HG03025 (cell line): ENCODE data around the gene TMEM242.
A peak's percentile ranks its signal among the peaks of the same experiment; 100 is the strongest.

Experiments
- ATAC-seq: cut with Tn5 transposase; IDR thresholded peaks from one replicate; pipeline ENCODE4 v1.9.1; 2021; ENCODE audit warnings: mild to moderate bottlenecking, moderate library complexity; ENCODE audit not compliant: unreplicated experiment, low FRiP score

Gene TMEM242

DNA sequence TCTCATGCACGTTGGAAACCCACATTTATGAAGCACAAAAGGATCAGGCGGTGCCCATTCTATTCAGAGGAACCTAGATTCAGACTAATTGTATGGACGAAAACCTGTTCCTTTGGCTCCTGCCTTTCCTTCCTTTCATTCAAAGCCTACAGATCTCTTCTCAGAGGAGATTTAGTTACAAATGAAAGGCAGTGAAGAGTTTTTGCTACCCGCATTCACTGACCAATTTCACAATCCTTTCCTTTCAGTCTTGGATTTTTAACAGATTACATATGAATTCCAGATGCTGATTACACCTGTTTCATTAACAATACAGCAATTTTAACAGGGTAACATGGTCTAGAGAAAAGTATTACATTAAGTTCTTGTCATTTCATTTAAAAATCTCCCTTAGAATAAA, 32.0 kb downstream of the TMEM242 start:
- no peak for ATAC-seq

DNA sequence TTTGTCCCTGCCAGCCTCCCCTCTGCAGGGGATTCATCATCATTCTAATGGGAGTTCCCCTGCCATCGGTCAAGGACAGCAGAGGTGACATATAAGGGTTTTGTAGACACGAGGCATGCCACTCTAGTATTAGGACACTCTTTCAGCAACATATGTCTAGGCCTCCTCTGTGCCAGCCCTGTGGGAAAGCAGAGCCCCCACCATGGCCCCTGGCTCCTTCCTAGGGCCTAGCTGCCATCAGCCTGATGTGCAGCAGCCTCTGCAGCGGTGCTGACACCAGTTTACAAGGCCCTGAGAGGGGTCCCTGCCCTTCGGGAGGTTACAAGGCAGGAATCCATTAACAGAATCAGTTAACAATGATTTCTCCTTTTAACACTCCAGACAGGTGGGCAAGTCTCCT, 32.5 kb downstream of the TMEM242 start:
- no peak for ATAC-seq

DNA sequence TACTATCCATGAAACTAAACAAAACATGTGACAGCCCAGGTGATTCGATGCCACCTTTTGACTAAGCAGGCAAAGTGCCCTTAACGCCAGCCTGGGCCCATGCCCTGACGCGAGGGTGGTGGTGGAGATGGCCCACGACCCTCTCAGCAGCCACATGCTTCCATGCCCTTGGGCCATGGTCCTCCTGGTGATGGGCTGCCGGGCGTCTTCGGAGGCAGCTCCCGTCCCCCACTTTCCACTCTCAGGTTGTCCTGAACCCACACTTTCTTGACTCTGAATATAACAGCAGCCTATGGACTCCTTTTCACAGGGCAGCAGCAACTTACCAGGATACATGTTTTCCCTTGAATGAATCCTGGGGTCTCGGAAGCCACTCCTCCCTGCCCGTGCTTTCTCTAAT, 33.6 kb downstream of the TMEM242 start:
- ATAC-seq, result no peak

DNA sequence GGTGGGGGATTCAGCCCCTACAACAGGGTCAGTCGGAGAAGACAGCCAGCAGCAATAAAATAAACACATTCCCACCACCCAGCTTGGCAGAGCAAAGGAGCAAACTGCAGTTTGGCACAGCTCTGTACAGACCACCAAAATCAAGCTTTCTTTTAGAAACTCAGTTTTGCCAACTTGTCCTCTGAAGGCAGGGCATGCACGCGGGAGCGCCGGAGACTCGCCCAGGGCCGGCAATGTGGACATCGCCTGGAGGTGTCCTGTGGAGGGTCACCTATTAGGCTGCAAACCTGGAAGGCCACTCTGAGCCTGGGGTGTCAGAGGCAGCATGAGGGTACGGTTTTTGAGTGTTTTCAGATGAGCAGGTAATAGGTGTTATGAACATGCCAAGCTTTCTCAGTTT, 34.7 kb downstream of the TMEM242 start:
- no peak for ATAC-seq

DNA sequence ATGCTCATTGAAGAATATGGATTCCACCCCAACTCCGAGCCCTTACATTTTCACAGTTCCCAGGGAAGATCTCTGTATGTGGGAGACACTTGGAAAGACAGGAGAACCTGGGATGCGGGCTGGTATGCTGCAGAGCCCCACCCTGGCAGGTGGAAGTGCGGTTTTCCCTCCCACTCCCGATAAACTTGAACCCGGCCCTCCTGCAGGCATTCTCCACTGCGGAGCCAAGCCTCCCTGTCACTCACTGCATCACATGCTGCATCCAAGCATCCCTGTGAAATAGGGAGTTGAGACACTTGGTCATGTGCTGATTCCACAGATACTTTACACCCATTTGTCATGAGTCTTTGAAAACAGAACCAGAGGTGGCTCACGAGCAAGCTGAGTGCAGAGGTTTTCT, 35.4 kb downstream of the TMEM242 start:
- ATAC-seq, result no peak

DNA sequence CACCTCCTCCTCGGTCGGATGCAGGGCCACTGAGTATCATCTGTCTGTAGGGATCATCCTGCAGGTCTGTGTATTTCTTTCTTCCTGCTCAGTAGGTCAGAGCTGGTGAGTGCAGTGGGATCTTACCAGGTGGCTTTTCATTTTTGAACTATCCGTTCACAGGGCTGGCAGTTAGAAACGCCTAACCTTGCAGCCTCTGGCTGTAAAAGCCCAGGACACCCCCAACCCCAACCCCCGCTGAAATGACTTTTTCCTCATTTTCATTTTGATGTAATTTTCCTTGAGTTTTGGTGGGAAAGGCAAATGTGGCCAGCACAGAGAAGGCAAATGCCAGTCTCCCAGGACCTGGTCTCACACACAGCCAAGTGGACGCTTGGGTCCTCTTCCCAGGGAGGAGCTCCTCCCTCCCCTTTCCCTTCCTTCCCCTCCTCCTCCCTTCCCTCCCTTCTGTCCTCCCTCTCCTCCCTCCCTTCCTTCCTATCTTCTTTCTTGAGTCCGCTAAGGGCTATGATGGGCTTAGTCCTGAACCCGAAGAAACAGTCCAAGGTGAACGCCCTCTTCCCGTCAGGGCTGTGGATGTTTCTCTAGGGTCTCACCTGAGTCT, 36.0 kb downstream of the TMEM242 start:
- ATAC-seq, result no peak

DNA sequence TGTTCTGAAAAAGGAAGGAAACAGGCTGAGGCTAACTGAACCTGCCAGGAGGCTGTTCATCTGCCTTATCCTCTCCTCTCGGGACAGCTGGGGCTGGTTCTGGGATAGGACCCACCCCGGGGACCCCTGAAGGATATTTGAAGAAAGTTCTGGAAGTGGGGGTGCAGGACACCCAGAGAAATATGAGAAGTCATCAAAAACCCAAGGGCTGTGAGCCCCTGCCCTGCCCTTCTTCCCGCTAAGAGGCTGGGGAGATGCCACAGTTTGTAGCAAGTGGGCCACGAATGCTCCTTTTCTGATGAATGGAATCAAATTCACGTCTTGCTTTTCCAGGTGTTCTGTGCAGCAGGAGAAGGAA, 37.9 kb downstream of the TMEM242 start:
- no peak for ATAC-seq

DNA sequence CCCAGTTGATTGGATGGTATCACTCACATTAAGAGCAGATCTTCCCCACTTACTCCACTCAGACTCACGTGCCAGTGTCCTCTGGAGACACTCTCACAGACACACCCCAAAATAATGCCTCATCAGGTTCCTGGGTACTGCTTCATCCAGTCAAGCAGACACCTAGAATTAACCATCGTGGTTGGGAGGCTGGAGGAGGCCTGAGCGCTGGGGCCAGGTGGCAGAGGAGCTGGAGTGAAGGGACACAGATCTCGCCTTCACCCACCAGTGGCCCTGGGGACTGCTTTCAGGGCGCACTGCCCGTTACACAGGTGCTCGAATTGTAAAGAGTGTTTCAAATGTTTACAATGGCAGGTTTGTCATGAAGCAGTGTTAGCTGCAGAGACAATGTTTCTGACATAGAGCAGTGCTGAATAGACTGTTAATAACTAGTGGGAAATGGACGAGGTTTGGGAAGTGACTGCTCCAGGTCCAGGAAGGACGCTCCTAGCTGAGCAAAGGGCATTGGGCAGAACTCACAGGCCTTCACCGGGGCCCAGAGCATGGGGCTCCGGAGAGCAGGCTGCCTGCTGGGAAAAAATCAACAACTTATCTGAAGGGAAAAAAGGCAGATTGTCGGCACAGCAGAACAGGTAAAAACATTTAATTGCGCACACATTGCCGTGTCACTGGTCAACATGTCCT, 38.4 kb downstream of the TMEM242 start:
- ATAC-seq, result no peak

DNA sequence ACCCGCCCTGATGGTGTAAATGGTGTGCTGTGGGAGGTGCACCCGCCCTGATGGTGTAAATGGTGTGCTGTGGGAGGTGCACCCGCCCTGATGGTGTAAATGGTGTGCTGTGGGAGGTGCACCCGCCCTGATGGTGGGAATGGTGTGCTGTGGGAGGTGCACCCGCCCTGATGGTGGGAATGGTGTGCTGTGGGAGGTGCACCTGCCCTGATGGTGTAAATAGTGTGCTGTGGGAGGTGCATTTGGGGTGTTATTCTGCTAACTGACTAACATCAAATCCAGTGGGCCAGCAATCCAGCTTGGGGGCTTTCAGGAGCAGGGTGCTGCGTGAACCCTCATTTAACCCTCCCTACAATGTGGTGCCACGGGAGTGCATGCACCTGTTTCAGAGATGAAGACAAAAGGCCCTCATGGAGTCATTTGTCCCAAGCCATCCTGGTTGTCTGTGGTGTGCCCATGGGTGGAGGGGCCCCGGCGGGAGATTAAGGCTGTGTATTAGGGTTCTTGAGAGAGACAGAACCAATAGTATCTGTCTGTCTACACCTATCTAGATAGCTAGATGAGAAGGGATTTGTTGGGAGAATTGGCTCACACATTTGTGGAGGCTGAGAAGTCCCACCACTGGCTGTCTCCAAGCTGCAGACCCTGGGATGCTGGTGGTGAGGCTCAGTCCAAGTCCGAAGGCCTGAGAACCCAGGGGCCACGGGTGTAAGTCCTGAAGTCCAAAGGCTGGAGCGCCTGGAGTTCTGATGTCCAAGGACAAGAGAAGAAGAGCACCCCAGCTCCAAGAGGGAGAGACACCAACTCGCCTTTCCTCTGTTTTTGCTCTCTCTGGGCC, 39.2 kb downstream of the TMEM242 start:
- no peak for ATAC-seq

DNA sequence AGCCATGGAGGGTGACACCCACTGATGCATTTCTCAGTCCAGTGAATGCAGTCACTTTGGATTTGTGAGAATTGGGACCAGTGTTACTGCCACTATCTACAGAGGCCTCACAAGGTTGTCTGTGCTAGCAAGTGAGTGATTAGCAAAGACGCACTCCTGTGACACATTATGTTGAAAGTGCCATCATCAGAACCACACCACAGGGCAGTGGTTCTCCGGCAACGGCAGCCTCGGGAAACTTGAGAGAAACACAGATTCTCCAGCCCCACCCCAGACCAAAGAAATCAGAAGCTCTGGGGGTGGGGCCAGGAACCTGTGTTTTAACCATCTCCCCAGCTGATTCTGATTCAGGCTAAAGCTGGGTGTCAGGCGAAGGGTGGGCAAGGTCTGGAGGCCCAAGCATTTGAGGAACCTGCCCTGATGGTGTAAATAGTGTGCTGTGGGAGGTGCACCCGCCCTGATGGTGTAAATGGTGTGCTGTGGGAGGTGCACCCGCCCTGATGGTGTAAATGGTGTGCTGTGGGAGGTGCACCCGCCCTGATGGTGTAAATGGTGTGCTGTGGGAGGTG, 39.9 kb downstream of the TMEM242 start:
- no peak for ATAC-seq

DNA sequence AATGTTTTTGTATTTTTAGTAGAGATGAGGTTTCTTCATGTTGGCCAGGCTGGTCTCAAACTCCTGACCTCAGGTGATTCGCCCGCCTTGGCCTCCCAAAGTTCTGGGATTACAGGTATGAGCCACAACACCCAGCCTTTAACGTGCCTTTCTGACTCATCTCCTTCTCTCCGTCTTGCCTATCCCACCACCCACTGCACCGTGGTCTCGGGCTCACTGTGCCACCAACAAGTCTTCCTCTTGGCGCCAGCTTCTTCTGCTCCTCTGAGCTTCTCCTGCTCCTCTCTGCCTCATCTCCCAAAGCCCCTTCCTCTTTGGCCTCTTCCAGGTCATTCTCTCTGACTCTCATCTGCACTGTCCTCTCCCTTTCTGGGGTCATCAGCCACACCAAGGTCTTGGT, 41.0 kb downstream of the TMEM242 start:
- no peak for ATAC-seq

DNA sequence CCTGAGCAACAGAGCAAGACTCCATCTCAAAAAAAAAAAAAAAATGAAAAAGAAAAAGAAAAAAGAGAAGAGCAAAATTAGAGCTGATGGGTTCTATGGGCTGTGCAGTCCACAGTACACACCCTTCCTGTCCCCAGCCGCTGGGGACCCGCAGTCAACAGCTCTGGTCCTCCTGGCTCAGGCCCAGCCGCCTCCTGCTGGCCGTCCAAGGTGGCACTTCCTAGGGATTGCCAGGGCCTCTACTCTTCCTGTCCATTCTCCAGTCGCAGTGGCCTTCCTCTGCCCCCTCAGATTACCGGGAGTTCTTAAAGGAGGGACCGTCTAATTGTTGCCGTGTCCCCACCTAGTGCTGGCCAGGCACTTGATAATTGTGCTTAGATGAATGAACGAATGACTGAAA, 41.7 kb downstream of the TMEM242 start:
- ATAC-seq, result no peak

DNA sequence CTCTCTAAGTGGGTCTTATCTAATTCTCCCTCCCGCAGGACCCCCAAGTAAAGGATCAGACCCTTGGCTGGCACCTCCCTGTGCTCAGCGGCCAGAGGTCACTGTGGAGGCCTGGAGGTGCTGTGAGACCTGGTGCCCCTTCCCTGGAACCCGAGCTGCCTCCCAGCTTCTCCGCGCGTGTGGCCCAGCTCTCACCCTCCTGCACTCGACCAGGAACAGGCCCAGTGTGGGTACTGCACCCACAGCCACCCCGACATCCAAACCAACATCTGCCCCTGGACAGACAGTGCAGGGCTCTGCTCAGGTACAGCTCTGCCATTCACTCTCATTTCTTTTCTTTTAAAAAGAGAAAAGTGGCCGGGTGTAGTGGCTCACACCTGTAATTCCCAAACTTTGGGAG, 42.4 kb downstream of the TMEM242 start:
- ATAC-seq, result no peak

DNA sequence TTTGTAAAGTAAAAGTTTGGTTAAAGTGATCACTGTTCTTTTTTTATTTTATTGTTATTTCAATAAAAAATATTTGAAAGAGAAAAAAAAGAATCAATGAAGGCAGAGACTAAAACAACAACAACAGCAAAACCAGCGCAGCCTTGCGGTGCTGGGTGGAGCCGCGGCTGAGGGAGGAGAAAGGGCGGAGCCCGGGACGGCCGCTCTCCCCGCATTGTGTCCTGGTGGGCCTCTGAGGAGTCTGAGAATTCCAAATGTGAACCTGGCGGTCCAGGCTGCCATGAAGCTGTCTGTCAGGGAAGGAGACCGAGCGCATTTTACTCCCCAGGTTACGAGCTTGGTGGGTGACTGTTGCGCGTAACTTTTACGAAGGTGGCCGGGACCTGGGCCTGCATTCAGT, 43.2 kb downstream of the TMEM242 start:
- ATAC-seq, result no peak

DNA sequence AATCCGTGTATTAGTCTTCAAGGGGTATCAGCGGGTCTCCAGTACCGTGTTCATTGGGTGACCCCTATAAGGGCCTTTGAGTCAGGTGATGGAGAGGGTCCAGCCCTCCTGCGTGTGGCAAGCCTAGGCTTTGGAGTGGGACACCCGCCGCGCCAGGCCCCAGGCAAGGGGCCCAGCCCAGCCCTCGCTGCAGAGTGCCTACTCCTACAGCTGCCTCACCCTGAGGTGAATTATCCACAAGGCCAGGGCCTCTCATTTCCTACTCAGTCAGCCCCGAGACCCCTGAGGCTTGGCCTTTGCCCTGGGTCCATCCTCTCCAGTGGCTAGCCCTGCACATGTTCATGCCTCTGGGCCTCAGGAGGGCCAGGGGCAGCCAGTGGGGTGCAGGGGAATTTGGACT, 45.1 kb downstream of the TMEM242 start:
- ATAC-seq, result no peak

DNA sequence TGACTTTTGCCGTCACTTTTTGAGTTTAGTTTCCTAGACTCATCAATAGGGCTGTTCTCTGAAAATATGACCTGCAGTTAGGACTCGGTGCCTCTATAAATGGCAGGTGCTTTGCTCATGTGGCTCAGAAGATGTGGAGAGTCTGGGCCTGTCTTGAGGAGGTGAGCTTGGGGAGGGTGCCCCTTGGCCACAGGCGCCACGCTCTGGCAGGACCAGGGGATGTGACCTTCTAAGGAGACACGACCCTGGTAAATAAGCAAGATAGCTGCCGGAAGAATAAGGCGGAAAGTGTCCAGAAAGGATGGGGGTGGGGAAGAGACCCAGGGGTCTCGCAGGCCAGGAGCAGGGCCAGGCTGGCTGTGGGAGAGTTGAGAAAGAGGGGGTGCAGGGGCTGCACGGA, 46.6 kb downstream of the TMEM242 start:
- no peak for ATAC-seq

DNA sequence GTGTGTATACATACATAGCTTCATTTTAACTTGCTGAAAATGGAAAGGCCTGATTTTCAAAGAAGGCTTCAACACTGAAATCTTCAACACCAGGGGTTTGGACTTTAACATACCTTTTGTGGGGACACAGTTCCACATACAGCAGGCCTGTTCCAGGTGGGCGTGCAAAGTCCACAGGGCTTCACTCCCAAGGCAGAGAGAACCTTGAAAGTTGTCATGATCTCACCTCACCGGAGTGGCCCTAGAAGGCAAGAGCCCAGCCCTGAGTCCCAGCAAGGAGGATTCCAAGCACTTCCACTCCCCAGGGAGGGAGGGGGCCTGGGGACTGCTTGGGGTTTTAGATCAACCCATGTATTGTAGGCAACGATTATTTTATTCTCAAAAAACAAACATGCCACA, 47.2 kb downstream of the TMEM242 start:
- ATAC-seq, result no peak

DNA sequence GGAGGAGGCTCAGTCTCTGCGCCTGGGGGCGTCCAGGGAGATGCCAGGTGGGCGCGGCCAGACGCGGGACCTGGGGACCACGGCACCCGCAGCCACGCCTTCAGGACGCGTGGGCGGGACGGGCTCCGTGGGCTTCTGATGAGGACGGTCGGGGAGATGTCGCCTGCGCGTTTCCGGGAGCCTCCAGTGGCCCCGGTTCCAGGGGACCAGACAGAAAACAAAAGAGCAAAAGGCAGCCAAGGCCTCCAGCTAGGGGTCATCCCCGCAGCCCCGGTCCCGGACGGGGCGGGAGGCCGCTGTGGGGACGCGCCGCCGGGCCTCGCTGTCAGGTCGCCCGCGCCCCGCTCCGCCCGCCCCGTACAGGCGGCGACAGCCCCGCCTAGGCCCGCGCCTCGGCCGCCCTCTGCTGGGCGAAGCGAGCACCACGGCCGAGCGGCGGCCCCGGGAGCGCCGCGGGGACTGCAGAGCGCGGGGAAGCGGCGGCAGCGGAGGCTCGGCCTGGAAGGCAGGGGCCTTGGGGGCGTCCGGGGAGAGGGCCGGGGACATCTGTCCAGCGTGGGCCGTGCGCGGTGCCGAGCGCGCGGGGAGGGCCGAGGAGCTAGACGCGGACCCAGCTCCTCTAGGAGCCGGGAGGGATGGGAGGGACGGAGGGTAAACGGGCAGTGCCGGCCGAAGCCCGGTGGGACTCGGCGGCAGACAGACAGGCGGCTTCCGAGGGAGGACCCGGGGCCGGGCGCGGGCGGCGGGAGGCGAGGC, 48.7 kb downstream of the TMEM242 start:
- ATAC-seq, result peak; percentile 91

DNA sequence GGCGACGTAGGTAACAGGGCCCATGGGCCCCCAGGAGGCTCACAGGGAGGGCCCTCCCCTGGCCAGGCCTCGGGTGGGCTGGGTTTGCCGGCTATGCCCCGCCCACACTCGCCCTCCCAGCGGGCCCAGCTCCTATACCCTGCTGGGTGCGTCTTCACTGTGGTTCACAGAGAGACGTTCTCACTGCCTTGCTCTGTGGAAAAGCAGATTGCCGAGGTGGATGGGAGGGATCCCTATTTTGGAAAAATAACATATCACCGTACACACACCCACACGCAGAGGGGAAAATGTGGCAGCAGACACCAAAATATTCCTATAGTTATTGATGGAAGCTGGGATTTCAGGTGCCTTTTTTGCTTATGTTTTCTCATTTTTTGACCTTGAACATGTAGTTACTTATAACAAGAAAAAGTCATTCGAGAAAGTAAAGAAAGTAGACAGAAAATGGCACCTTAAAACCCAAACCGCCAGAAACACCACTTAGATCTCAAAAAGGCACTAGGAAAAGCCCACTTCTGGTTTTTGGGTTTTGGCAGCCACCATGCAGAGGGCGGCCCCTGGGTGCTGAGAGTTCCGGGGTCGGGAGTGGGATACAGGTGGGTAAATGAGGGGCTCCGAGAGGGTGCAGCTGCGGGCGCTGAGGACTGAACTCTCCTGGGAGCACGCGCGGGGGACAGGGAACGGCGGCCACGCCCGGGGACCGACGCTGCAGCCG, 49.4 kb downstream of the TMEM242 start:
- peak; percentile 44 for ATAC-seq
